HG03097 (cell line): ENCODE measurements around the gene CBX4.

Experiments
- ATAC-seq: cut with Tn5 transposase; IDR thresholded peaks from one replicate; pipeline ENCODE4 v1.9.1; 2021; ENCODE audit not compliant: unreplicated experiment, low FRiP score

Gene CBX4

DNA sequence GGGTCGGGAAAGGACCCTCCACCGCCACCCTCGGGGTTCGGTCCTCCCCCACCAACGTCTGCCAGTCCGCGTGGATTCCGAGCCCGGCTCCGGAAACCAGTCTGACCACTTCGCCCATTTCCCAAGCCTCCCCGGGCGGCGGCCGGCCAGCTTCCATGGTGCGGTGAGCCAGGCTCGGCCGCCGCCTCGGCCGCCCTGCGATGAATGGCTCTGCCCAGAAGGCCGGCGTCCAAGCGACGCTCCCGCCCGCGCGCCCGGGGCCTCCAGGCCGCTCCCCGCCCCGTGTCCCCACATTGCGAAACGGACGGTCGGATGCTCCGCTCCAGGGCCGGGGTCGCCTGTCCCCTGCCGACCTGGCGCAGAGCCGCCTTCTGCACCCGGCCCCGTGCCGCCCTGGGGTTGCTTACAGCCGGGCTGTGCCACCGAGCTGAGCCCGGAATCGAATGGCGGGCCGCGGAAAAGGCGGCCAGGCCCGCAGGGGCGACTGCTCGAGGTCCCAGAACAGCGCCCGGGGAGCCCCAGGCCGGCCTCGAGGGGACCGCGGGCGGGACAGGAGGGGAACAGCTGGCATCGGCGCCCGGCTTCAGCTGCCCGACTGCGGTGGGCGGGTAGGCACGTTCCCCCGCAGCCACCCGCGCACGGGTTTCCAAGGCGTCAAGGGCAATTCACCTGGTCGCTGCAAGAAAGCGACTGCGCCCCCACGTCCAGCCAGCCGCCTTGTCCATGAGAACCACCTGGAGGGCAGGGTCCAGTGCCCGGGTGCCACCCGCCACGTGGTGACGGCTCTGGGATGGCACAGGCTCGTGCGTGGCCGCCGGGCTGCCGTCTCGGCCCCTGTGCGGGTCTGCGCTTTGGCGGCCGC lies 24.0 kb downstream of the CBX4 start:
- ATAC-seq: no peak

- no peak for ATAC-seq
Observed at GRCh38 chr17:79814127-79814973, 24.9 kb downstream of the CBX4 start.

DNA sequence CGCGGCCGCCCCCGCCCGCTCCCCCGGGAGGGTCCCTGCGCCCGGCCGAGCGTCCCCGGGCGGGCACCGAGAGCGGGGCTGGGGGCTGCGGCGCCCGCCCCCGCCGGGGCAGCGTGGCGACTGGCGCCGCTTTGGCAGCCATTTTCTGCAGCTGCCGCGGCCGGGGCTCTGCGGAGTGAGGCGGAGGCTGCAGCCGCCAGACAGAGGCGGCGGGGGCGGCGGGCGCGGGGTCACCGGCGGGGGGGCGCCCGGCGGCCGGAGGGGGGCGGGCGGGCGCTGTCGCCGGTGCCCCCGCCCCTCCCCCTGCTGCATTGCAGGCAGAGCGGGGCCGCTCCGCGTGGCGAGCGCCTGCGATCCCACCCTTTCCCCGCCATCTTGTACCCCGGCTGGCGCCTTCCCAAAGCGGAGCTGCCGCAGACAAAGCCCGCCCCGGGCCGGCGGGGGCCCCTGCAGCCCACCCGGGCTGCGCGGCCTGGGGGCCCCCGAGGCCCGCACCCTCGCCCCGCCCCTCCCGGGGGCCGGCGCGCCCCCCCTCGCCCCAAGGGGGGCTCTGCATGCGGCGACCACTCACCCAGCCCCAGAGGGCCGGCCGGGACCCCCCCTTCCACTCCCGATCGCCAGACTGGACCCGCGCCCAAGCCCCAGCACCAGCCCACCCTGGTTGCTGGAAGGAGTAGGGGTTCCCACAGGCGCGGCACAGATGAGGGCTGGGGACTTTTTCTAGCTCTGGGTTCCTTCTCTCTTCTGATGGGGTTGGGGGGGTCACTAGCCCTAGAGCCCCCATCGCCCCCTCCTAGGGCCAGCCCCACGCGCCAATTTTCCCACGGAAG lies 25.7 kb downstream of the CBX4 start:
- no peak for ATAC-seq

- ATAC-seq: no peak
Observed at GRCh38 chr17:79812353-79813258, 26.6 kb downstream of the CBX4 start.

GRCh38 chr17:79811868-79812352 lies 27.3 kb downstream of the CBX4 start:
- ATAC-seq: no peak

DNA sequence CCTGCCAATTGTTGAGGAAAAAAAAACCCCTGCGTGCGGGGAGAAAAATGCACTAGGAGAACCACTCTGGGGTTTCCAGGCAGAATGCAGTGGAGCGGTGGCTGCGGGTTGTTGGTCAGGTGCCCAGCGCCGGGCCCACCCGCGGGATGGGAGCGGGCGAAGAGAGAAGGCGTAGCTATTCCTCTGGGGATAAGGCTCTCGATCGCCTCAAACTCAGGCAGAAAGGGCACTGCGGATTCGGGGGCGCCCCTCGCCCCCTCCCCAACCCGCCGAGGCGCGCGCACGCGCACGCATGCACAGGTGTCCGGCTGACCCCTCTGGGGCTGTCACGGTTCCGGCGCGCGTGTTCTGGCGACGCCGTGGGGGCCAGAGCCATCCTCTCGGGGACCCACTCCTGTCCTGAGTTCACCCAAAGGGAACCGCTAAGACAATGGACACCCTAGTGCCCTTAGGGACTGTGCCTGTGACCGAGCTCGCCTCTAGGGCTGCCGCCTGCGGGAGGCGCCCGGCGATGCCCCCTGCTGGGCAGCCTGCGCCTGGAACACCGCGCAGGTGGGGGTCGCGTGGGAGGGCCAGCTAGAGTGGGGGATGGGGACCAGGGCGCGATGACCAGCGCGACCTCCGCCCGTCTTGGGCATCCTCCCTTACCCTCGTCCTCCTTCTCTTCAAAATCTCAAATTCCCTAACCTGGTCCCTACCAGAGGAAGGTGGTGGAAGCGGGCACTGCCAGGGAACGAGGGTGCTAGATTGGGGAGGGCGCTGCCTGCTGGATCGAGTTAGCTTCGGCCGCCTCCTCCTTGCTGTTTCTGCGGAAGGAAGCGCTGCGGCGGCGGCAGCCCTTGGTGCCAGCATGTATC lies 28.0 kb downstream of the CBX4 start:
- ATAC-seq: no peak

DNA sequence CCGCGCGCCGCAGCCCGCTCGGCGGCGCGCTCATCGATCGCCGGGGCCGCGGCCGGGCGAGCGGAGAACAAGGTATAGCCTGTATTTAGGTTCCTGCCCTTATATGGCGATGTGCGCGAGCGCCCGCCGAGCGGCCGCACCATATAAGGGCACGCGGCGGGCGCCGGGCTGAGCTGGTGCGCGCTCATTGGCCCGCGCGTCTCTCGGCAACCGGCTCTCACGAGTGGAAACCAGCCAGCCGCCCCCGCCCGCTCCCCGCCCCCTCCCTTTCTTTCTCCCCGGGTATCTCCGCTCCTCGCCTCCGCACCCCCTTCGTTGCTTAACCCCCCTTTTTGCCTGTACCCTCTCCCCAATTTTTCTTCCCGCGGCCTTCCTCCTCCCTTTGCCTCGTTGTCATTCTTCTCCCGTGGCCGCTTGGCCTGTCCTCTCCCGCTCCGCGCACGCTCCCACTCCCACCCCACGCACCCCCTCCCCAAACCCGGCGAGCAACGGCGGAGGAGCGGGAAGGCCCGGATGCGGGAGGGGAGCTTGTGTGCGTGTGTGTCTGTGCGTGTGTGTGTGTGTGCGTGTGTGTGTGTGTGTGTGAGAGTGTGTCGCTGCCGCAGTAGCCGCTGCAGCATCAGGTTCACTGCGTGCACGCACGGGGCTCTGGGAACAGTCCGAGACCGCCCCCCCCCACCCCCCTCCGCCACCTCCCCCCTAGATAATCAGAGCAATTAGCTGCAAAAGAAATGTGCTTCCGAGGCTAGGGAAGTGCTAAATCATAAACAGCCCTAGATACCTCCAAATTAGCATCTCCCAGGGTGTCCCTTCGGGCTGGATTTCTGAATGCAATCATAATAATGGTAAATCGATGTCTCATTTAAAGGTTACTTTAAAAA lies 28.9 kb downstream of the CBX4 start:
- peak; percentile 74 for ATAC-seq

GRCh38 chr17:79809530-79810129 lies 29.6 kb downstream of the CBX4 start:
- no peak for ATAC-seq

DNA sequence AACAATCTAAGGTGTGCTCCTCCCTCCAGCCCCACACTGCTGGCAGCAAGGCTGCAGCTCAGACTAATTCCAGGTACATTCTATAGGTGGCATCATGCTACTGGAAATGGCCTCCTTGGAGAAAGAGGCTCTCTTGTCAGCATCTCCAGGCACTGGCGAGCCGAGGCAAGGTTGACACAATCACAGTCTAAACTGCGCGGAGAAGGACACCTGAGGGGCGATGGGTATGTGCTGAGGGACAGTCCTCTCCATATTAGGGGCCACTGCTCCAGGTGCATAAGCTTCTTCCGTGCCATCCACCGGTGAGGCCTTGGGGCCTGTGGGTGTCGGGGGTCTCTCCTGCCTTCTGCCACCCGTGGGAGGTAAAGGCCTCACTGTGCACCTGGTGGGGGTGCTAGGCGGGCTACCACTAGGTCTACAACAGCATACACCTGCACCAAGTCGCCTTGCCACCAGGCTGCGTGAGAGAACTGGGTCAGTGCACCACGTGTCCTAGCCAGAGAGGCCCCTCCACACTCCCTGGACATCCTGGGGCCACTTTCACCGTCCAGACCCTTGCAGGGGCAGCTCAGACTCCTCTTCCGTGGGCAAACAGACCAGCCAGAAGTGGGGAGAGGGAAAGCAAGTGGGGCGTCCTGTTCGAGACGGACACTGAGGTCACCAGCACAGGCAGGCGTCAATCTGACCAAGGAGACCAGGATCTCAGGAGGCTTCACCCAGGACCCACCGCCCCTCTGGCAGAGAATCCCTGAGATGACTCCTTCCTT lies 30.3 kb downstream of the CBX4 start:
- no peak for ATAC-seq

DNA sequence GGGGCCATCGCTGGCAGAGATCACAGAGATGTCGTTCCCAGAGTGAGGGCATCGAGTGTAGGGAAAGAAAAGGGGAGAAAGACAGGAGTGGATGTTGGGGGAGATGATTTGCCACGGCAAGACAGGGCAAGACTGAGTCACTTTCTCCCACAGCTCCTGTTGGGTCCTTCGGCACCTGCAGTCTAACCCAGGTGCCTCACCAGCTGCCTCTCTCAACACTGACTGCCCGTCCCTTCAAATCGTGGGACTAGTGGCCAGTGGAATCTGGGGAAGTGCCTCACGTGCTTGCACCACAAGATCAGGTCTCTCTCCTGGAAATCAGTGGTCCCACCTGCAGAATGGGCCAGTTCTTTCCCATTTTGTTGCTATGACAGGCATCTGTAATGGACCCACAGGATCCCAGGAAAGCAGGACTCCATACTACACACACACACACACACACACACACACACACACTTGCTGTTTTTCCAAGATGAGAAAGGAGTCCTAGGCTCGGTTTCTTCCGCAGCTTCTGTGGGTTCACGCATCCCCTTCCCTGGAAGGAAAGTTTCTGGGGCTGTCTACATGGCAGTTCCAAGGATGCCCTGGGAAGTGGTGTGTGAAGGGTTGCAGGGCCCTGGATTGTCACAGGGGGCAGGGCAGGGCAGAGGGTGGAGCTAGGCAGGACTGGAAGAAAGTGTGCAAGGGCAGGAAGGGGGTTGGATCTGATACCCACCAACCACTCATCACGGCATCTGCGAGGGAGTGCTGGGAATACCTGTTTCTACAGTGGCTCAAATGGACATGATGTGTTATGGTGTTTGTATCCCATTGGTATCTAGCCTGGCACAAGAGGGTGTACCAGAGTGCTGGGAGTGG lies 32.1 kb downstream of the CBX4 start:
- ATAC-seq: no peak

DNA sequence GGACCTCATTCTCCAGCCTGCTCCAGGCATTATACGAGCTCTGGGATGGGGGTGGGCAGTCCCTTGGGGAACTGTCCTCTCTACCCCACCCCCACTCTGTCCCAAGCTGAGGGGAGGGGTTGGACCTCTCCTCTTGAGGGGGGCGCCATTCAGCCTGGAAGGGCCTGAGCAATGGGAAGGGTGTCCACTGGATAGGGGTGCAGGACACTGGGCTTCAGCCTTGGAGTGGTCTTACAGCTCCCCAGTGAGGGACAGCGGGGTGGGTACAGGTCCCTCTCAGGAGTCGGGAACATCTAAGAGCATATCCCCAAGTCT lies 32.8 kb downstream of the CBX4 start:
- no peak for ATAC-seq

DNA sequence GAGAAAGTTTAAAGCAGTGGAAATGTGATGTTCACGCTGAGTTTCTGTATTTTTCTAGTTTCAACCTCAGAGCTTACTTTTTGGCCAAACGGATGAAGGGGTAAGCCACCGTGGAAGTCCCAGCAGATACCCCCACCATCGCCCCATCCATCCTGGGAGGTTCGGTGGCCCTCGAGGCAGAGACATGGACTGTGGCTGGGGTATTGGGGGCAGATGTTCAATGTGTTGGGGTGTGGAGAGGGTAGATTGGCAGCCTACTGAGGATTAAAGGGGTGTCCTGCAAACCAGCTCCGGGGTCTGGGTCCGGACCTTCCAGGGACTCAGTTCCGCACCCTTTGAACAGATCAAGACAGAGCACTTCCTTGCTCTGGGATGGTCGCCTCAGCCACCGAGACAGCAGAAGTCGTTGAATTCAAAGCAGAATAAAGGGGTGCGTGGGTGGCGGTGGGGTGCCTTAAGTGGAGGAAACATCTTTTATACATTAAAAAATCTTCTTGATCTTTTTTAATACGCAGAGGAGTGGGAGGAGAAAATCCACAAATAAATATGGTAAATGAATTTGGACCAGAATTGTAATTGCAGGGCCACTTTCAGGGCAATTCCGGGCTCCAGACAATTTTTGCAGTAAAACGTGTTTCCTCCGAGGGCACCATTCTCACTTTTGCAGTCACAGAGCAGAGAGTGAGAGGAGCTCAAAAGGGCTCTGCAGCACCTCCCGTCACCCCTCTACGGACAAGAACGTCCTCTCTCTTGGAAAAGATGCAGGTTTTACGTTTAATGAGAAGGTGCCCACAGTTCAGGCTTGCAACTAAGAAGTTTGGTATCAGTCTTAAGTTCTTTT lies 34.2 kb downstream of the CBX4 start:
- no peak for ATAC-seq

GRCh38 chr17:79803997-79804855 lies 35.0 kb downstream of the CBX4 start:
- peak; percentile 47 for ATAC-seq

DNA sequence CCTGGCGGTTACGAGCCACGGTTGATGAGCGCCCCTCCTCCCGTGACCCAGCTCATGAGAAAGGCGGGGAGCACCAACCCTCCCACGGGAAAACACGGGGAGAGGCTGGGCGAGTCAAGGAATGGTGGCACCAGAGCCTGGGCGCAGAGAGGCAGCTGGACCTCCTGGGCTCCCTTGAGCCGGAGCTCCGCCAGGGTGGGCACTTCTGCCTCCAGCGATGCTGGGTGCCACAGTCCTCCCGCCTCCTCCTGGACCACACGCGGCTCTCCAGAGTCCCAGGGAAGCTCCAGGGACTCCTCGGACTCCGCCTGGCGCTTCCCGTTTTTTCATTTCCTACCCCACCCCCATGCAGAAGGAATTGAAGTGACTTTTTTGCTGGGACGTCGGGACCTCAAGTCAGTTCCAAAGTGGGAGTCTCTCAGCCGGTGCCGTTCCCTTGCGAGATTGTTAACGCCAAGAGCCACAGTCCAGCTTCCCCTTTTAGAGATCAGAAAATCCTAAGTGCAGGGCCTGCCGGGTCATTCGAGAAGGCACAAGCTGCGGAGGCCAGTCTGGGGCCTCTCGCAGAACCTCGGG lies 35.7 kb downstream of the CBX4 start:
- ATAC-seq: no peak
